EL (cell line): ENCODE results near the gene ANKRD33B.
"Not testable (repeated sequence)": the region's sequence is repeated elsewhere in the genome, so short reads cannot be mapped to it uniquely, and the experiment has no call there.

Source experiments
- DNase-seq: peaks from one replicate; pipeline ENCODE4 v3.0.0-alpha.2; 2016

The ANKRD33B gene

DNA sequence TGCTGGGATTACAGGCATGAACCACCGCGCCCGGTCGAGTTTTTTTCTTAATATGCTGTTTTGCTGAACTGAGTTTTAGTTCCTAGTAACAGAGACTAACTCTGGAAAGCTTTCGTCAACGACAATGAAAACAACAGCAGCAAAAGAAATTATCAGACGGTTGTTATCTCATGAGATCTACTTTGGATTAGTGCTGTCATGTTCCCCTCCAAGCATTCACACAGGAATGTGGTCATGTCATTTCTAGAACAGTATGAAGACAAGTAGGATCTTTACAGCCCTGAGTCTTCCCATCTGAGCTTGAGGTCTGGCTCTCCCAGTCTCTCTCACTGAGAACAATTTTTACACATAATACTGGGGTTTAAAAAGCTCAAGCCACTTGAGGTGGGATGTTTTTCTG lies 4.0 kb upstream of the ANKRD33B start:
- DNase-seq, result no peak

DNA sequence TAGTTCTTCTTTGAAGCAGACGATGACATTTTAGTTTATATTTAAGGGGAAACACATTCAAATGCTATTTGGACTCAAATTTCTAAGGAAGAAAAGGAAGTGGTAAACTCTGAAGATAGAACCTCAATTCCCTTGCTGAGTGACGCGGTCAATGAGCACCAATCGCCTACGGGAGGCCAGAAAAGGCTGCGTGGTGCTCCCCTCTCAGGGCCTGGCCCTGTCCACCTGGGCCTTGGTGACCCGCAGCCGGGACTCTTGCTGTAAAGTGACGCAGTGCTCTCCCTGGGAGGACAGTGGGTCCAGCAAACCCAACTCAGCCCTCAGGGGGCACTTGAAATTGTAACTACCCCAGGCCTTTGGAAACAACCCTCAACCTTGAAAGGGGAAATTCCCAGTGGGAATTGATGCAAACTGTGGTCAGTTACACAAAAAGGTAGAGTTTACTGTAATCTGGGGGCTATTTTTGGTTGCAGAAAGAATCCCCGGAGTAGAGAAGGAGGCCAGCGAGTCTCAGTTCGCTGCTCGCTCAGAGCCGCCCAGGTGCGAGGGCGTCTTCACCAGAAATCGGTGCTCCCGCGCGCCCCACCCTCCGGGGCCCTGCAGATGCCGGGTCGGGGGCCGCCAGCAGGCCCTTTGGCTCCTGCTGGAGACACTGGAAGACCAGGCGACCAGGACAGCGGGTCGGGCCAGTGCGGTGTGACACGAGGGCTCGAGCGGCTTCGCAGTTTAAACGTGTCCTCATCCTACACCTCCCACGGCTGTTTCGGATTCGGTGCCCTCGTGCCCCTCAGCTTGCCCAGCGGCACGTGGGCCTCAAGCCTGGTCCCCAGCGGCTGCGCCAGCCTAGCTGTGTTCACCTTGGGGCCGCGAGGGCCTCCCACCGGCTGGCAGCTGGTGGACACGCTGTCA lies 1.4 kb upstream of the ANKRD33B start:
- DNase-seq, result no peak

DNA sequence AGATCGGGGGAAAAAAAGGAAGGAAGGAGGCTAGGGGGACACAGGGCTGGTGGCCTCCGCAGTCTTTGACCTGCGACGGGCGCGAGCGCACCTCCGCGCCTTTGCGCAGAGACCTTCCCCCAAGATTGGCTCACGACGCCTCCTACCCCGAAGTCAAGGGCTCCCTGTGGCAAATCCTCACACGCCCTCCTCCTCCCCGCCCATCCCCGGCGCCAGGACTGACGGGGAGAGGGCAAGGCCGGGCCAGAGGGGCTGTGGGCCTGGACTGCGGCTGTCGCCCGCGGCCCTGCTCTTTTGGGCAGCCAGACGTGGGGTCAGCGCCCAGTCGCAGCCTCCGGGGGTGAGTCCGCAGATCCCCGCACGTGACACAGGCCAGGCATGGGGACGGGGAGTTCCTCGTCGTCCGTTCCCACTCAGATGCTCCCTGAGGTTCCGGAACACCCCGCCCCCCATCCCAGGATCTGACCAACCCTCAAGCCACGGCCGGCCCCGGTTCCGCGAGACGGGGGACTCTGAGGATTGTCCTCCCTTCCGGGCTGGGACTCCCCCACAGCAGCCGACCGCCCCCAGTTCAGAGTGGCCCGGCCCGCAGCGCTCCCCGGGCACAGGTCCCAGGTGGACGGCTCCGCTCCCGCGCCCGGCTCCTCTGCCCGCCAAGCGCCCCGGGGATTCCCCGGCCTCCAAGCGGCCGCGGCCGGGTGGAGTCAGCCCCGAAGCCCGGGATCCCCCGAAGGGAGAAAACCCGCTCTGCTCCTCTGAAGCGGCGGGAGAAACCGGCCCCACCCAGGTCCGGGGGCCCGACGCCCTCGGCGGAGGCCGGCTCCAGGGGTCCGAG lies 543 bp upstream of the ANKRD33B start:
- peak; percentile 61 for DNase-seq

DNA sequence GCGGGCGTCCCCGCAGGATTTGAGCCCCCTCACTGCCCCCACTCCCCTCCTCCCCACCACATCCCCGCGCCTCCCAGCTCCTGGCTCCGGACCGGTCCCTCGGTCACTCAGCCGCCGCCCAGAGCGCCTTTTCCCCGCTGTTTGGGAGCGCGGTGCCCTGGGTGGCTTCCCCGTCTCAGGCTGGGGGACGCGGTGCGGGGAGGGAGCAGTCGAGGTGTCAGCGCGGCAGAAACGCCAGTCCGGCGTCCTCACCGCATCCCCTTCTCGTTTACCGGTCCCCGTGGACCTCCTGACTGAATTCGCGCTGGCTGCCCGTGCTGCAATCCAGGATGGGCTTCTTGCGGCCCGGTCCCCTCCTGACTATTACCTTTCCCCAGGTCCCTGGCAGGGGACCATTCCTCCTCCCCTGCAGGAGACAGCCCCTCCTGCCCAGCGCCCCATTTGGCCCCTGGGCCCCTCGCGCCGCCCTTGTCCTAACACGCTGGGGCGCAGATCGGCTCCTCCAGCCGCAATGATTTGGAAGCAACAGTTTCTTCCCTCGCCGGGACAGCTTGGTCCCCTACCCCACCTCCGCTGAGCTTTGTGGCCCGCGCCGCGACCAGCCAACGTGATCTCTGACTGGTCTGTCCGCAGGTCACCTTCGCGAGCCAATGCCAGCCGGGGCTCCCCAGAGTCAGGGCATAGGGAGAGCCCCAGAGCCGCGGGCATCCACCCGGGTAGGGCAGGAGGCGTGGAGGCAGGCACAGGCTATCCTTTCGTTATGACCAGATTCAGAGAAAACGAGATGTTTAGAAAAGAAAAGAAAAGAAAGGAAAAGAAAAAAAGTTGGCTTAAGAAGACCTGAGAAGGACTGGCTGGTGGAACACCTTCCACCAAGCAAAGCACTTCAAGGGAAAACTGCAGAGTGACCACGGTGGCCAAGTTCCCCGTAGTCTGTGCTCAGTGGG lies 1.2 kb downstream of the ANKRD33B start:
- peak; percentile 31 for DNase-seq

GRCh38 chr5:10565785-10566542 lies 2.1 kb downstream of the ANKRD33B start:
- no peak for DNase-seq

DNA sequence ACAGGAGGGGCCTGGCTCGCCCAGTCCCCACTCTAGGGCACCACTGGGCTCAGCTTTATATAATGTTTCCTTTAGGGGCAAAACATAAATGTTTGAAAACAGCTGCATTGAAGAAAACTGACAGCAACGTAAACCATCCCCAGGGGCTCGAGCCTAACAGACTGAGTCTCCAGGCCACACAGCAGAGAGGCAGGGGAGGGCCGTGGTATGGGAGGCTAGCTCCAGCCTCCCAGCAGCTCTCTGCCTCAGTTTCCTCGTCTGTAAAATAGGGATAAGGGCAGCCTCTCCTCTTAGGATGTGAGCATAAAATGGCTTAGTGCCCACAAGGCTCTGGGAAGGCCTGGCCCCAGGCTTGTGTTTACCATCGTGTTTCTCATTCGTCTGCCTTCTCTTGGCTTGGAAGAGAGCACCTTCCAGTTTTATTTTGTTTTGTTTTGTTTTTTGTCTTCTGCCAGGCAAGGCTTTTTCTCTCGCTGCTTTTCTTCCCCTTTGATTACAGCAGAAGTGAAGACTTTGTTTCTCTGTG lies 2.7 kb downstream of the ANKRD33B start:
- no peak for DNase-seq

GRCh38 chr5:10567121-10567591 lies 3.3 kb downstream of the ANKRD33B start:
- peak; percentile 25 for DNase-seq

- DNase-seq, result peak; percentile 45
Observed at GRCh38 chr5:10567781-10568321, 4.0 kb downstream of the ANKRD33B start.

DNA sequence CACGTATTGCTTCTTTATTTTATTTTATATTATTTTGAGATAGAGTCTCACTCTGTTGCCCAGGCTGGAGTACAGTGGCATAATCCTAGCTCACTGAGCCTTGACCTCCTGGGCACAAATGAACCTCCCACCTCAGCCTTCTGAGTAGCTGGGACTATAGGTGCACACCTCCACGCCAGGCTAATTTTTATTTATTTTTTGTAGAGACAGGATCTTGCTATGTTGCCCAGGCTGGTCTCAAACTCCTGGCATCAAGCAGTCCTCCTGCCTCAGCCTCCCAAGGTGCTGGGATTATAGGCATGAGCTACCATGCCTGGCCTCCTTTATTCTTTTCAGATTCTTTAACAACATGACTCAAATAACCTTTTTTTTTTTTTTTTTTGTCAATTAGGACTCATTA lies 6.7 kb downstream of the ANKRD33B start:
- DNase-seq, result not testable (repeated sequence)

DNA sequence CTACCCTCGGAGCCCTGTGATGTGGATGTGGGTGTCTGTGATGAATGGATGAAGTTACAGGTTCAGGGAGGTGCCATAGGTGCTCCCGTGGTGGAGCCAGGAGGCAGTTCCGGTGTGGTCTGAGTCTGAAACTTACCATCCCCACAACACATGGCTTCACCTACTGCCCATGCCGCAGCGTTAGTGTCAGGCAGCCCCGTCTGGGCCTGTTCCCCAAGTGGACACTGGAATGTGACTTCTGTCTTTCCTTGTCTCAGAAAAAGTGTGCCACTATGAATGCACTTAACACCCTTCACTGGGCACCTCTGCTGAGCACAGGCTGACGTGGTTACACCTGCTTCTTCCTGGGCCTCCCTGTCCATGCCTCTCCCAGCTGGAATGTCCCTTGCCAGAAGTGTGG lies 8.6 kb downstream of the ANKRD33B start:
- no peak for DNase-seq

- DNase-seq, result no peak
Observed at GRCh38 chr5:10573487-10574145, 9.7 kb downstream of the ANKRD33B start.

DNA sequence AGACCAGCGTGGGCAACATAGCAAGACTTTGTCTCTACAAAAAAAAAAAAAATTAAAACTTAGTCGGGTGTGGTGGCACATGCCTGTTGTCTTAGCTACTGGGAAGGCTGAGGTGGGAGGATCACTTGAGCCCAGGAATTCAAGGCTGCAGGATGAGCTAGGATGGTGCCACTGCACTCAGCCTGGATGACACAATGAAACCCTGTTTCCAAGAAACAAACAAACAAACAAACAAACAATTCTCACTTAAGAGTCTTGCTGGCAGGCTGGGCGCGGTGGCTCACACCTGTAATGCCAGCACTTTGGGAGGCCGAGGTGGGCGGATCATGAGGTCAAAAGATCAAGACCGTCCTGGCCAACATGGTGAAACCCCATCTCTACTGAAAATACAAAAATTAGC lies 11.0 kb downstream of the ANKRD33B start:
- not testable (repeated sequence) for DNase-seq

DNA sequence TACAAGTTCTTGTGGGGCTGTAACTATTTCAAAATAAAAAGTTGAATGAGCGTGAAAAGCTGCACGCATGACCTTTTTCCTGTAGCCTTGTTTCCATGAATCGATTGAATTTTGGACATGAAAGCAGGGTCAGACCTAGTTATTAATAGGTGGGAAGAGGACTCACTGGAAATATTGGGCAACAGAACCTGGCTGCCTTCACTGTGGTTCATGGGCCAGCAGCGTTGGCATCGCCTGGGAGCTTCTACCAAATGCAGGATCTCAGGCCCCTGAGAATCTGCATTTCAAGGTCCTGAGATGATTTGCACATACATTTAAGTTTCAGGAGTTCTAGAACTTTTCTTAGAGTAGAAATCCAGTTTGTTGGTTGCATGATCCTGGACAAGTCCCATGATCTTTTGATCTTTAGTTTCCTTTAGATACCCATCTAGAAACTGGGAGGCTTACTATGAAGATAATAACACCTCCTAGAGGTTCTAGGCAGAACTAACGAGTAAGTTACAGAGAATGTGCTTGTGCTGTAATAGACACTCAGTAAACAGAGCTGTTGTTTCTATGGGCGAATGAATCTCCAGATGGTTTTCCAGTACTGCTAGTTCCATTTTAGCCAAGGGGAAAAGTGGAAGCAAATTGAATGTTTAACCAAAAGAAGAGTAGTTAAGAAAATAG lies 12.4 kb downstream of the ANKRD33B start:
- DNase-seq, result no peak

DNA sequence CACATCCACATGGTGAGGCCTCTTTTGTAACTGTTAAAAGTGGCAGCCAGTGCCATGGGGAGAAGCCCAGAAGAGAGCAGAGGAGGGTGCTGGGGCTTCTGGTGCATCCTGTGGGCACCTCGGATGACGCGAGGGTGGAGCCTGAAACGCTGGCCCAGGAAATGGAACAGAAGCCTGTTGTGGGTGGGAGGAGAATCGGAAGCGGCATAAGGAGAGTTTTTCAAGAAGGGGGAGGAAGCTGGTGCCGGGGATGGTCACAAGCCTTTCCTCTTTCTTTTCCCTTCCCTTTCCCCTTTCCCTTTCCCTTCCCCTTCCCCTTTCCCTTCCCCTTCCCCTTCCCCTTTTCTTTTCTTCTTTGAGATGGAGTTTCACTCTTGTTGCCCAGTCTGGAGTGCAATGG lies 12.9 kb downstream of the ANKRD33B start:
- no peak for DNase-seq

DNA sequence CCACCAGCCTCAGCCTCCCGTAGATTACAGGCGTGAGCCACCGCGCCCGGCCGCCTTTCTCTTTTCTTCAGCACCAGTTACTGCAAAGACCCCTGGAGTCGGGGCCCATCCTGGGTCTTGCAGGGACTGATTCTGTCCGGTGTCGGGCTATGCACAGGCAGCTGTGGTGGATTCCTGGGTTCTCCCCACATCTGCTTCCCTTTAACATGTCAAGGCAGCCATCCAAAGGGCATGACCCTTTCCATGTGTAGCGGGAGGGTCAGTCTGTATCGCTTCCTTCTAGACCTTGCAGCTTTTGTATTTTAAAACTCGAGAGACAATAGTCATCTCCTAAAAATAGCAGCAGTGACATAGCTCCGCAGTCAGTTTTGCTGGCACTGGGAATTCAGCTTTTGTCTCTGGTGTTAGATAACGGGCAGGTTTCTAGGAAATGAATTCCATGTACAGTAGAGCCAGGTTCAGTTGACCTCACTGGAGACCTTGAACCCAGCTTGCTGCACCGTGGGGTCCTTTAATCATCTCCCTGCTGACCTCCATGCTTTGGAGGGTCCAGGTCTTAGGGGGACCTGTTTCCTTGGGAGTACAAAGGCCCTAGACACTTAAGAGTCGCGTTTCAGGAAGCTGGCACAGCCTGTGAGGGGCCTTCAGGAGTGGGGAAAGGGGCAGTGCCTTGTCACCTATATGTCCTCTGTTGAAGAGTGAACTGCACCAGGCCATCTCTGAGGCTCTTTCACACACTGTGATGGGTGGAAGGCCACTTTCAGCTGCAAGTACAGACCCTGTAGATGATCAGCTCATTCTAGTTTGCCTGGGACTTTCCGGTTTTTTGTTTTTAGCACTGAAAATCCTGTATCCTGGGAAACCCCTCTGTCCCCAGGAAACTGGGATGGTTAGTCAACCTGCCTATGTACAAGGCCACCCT lies 13.8 kb downstream of the ANKRD33B start:
- DNase-seq, result no peak

DNA sequence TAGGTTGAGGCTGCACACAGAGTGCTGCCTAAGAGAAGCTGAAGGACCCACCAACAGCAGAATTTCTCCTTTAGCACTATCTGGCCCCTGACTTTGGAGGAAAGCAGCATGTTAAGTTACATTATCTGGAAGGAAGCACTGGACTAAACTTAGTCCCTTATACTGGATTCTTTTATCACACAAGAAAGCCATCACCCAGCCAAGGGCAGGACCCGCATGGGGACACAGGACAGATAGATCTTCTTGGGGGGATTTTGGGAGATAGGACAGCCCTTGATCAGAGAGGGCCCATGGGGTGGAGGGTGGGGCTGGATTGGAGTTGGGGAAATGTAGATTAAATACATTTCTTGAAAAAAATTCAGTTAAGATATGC lies 14.4 kb downstream of the ANKRD33B start:
- DNase-seq, result no peak

- DNase-seq, result no peak
Observed at GRCh38 chr5:10578869-10579268, 15.0 kb downstream of the ANKRD33B start.

GRCh38 chr5:10579536-10580521 lies 16.0 kb downstream of the ANKRD33B start:
- no peak for DNase-seq
